Body of pancreas (tissue), 4 donors: ENCODE data around the gene ABR. TPM values are rescaled to one million over a fixed set of nuclear protein-coding genes. Genes with fewer than 3 reads are reported as not detected.
A peak's percentile ranks its signal among the peaks of the same experiment; 100 is the strongest.

Experiments used
- ATAC-seq: fragments of 150-250 bp; one replicate; pipeline ENCODE4 v1.9.1; 2016
- DNase-seq, 4 donors: peaks; one replicate each; pipeline ENCODE4 v3.0.0-alpha.2; 2019
- H3K27ac ChIP-seq, 4 donors: fragments of 200-600 bp; sonication (generic); 1 replicate in 3 of 4; 2 replicates in 1 of 4; pipeline versions ENCODE4 v1.5.1 to v1.6.1; 2016 to 2019; ENCODE audit warnings: mild to moderate bottlenecking in 1 of 4, mixed read lengths in 1 of 4, moderate library complexity in 1 of 4
- H3K27me3 ChIP-seq, 2 donors: fragments of 200-600 bp; sonication (generic); one replicate each; pipeline ENCODE4 v1.6.0; 2016; ENCODE audit warnings: mild to moderate bottlenecking in 1 of 2
- H3K36me3 ChIP-seq, 2 donors: fragments of 200-600 bp; sonication (generic); replicated peaks in 1 of 2; 2 replicates each; pipeline ENCODE4 v1.5.1; 2016; ENCODE audit warnings: low read depth in 2 of 2; ENCODE audit not compliant: insufficient read depth in 1 of 2
- H3K4me1 ChIP-seq: fragments of 200-600 bp; sonication (generic); one replicate; pipeline ENCODE4 v1.6.0; 2016
- H3K4me3 ChIP-seq, 2 donors: fragments of 200-600 bp; sonication (generic); 1 replicate in 1 of 2; 2 replicates in 1 of 2; pipeline ENCODE4 v1.5.1; 2016 to 2019
- H3K9me3 ChIP-seq, 3 donors: fragments of 200-600 bp; sonication (generic); 1 replicate in 2 of 3; 2 replicates in 1 of 3; pipeline ENCODE4 v1.5.1; 2016
- CTCF ChIP-seq, 7 experiments: fragments of 450-650 bp in 4 of 7; fragments of 200-600 bp in 3 of 7; sonication (generic) in 3 of 7; IDR thresholded peaks; one replicate each; pipeline ENCODE4 v1.5.1; 2016 to 2019; ENCODE audit warnings: antibody characterized with exemption in 7 of 7
- POLR2A ChIP-seq, 3 donors: fragments of 450-650 bp; IDR thresholded peaks; one replicate each; pipeline ENCODE4 v1.6.1; 2016; ENCODE audit warnings: antibody characterized with exemption in 3 of 3, mild to moderate bottlenecking in 2 of 3
- WGBS, 2 donors: methylation state at CpG; one replicate each; pipeline ENCODE4 v1.1.5; 2017; 5-methylcytosine and 5-hydroxymethylcytosine counted together
- intact Hi-C: fragments of 100-400 bp; cut with DNase I; formaldehyde crosslinking; loops from one replicate; pipeline ENCODE4 v1.15.1; 2023
- total RNA-seq, 2 donors: library from RNA; depleted of rRNA; stranded (reverse); fragments of >200 nt; gene quantifications; one replicate each; pipeline ENCODE4 v1.1.0, GENCODE V29; 2016

ABR gene
- total RNA-seq, 2 donors from 2014 or later, result 32.4 to 46.8 TPM

DNA sequence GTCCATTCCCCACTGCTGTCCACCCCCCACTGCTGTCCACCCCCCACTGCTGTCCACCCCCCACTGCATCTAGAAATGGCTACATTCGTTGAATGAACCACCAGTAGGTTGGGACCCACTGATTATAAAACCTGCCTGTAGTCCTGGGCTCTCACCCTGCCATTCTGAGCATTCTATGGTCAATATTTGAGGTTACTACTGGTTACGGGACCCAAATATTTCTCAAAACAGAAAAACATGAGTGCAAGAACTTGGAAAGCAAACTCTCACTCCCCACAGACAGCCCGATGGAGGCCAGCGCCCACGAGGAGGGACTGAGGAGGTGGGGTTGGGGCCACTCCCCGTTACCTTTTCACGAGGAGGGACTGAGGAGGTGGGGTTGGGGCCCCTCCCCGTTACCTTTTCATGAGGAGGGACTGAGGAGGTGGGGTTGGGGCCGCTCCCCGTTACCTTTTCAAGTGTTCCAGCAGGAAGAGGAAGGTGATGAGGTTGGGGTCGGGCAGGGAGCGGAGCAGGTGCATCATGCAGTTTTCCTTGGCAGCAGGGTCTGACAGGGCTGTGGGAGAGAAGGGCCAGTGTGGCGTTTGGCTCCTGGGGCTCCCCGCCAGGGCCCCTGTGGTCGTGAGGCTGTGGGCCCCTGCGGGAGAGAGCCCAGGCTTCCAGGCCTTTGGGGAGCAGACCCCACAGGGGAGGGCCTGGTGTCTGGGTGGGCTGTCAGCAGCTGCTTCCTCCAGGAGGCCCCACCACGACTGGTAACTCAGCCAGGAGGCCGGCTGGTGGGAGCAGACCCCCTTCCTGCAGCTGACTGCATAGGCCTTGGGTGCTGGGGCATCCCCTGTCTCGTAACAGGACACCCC is 170.3 kb downstream of the ABR start:
- H3K27ac ChIP-seq, result no peak overlapping the region
- peaks cover 21% of the 10 kb centered on the region for H3K4me1 ChIP-seq
- H3K27me3 ChIP-seq, result no peaks in the 10 kb centered on the region
- H3K4me3 ChIP-seq, result no peak overlapping the region
- ATAC-seq (no peak), DNase-seq (no peak)
- intact Hi-C loops, result no loop called here
- TF ChIP-seq CTCF (IDR thresholded peaks at IDR 0.05), result no peak
- no peak for TF ChIP-seq POLR2A (IDR thresholded peaks at IDR 0.05)
- H3K9me3 ChIP-seq, result no peaks in the 10 kb centered on the region
- WGBS, 2 donors, result 71 to 77% methylated on average over 16 to 19 of the region's 19 CpGs
- no peaks in the 10 kb centered on the region for H3K36me3 ChIP-seq

- ATAC-seq (no peak), DNase-seq (no peak)
- WGBS, 2 donors, result 89 to 97% methylated on average over 18 to 21 of the region's 21 CpGs
- Histone ChIP-seq H3K4me3 (no peak overlapping the region), H3K9me3 (no peaks in the 10 kb centered on the region), H3K36me3 (no peaks in the 10 kb centered on the region), H3K27ac (no peak overlapping the region), H3K4me1 (peaks cover 30% of the 10 kb centered on the region), H3K27me3 (no peaks in the 10 kb centered on the region)
- TF ChIP-seq CTCF (IDR thresholded peaks at IDR 0.05), result no peak
- TF ChIP-seq POLR2A (IDR thresholded peaks at IDR 0.05), result no peak
- intact Hi-C loops, result no loop called here
Observed at GRCh38 chr17:1008008-1008761, 171.6 kb downstream of the ABR start.

DNA sequence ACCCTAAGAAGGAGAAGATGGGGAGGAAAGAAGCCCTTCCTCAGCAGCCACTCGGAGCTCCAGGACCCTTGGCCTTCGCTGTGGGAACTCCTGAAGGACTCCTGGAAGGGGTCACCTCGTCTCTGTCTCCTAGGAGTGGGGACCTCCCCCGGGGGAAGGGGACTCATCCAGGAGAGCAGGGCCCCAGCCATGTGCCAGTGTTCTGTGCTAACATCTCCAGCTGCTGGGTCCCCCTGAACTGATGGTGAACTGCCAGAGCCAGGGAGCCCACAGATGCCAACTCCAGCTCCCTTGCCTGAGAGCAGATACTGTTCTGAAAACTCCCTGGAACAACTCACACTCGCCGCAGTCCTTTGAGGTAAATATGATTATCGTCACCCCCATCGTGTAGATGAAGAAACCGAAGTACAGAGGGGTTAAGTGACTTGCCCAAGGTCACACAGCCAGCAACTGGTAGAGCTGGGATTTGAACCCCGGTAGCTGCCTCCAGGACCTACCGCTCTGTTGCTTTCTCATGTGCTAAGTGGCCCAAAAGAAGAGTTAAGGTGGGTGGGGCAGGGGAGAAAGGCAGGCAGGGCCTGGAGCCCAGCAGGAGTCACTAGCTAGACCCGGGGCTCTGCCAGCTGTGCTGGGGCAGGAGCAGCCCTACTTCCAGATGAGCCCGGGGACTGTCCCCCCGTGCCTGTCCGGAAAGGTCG is 172.3 kb downstream of the ABR start:
- DNase-seq, result no peak
- H3K36me3 ChIP-seq, result no peaks in the 10 kb centered on the region

DNA sequence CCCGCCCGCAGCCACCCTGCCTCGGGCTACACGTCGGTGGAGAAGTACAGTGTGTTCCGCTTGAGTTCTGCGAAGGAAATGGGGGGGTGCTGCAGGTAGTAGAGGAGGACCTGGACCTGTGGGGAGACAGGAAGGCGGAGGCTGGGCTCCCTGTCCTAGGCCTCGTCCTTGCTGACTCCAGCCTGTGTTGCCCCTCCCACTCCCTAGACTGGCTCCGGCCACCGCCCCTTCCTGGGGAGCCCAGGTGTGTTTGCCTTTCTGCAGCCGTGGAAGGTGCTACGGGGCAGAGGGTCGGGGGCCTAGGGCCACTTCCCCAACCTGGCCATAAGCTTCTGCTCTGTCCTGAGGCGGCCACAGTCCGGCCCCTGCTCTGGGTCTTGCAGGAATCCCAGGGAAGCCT is 173.7 kb downstream of the ABR start:
- WGBS, 2 donors, result 38% methylated on average over 16 of the region's 16 CpGs; no CpG with 5 or more reads in 1 of the 2 donors
- H3K4me1 ChIP-seq, result peaks cover 30% of the 10 kb centered on the region
- DNase-seq (peak; percentile 58 to 77 (median 66)), ATAC-seq (peak; percentile 57)
- peak overlapping the region; percentile 73 to 86 (median 84) for H3K27ac ChIP-seq
- H3K36me3 ChIP-seq, result no peaks in the 10 kb centered on the region
- intact Hi-C loops, result no loop called here
- H3K4me3 ChIP-seq, result no peak overlapping the region
- H3K9me3 ChIP-seq, result no peaks in the 10 kb centered on the region
- TF ChIP-seq POLR2A (IDR thresholded peaks at IDR 0.05) (no peak), CTCF (IDR thresholded peaks at IDR 0.05) (no peak)
- H3K27me3 ChIP-seq, result no peaks in the 10 kb centered on the region

More for the DNA sequence above, 172.3 kb downstream of the ABR start:
- ATAC-seq, result no peak
- no peak overlapping the region for H3K27ac ChIP-seq
- H3K4me1 ChIP-seq, result peaks cover 30% of the 10 kb centered on the region
- intact Hi-C loops, result no loop called here
- WGBS, 2 donors, result 80 to 88% methylated on average over 9 to 16 of the region's 16 CpGs
- H3K9me3 ChIP-seq, result no peaks in the 10 kb centered on the region
- TF ChIP-seq POLR2A (IDR thresholded peaks at IDR 0.05) (no peak), CTCF (IDR thresholded peaks at IDR 0.05) (no peak)
- H3K4me3 ChIP-seq, result no peak overlapping the region
- no peaks in the 10 kb centered on the region for H3K27me3 ChIP-seq
